Natural killer cell treated with Interleukin-12 subunit alpha and Interleukin-12 subunit beta and Interleukin-15 and Interleukin-18, amount 100 ng/mL, for 72 hours (primary cell): ENCODE data around the gene DLG2. TPM values are rescaled to one million over a fixed set of nuclear protein-coding genes. Genes with fewer than 3 reads are reported as not detected.

Source experiments
- ATAC-seq, 2 donors: fragments of 150-1000 bp; cut with Tn5 transposase in 1 of 2; sonication (Bioruptor Pico), chemical (Tn5 transposase) in 1 of 2; 2 replicates each; pipeline ENCODE4 v1.10.0; 2021
- DNase-seq: peaks from one replicate; pipeline ENCODE4 v3.0.0; 2022; ENCODE audit warnings: low spot score
- H3K27ac Mint-ChIP-seq, 2 donors: 1 replicate in 1 of 2; 2 replicates in 1 of 2; pipeline ENCODE4 v1.8.0; 2022; ENCODE audit warnings: mixed read lengths in 2 of 2, mild to moderate bottlenecking in 1 of 2, moderate library complexity in 1 of 2
- H3K27me3 Mint-ChIP-seq, 2 donors: 1 replicate in 1 of 2; 2 replicates in 1 of 2; pipeline ENCODE4 v1.8.0; 2022; ENCODE audit warnings: mixed read lengths in 2 of 2
- H3K36me3 Mint-ChIP-seq: one replicate; pipeline ENCODE4 v1.8.0; 2022; ENCODE audit warnings: mixed read lengths
- H3K4me1 Mint-ChIP-seq, 2 donors: 1 replicate in 1 of 2; 2 replicates in 1 of 2; pipeline ENCODE4 v1.8.0; 2022; ENCODE audit warnings: low read depth in 2 of 2, mixed read lengths in 2 of 2, mild to moderate bottlenecking in 1 of 2
- H3K4me3 Mint-ChIP-seq: one replicate; pipeline ENCODE4 v1.8.0; 2022; ENCODE audit warnings: mixed read lengths
- H3K9me3 Mint-ChIP-seq: 2 replicates; pipeline ENCODE4 v1.8.0; 2022; ENCODE audit warnings: mixed read lengths
- total RNA-seq, 2 donors: library from RNA; stranded (reverse); gene quantifications; one replicate each; pipeline ENCODE4 v1.2.3, GENCODE V29; 2022

DLG2 gene
- total RNA-seq, 2 donors from 2014 or later: 1.1 to 1.7 TPM

GRCh38 chr11:84564180-84564866, 1062.8 kb downstream of the DLG2 start:
- H3K27ac Mint-ChIP-seq: no peak overlapping the region
- no peak for ATAC-seq
- H3K9me3 Mint-ChIP-seq: no peaks in the 10 kb centered on the region
- no peak overlapping the region for H3K4me3 Mint-ChIP-seq
- no peaks in the 10 kb centered on the region for H3K27me3 Mint-ChIP-seq
- no peaks in the 10 kb centered on the region for H3K4me1 Mint-ChIP-seq
- no peak for DNase-seq
- H3K36me3 Mint-ChIP-seq: no peaks in the 10 kb centered on the region

GRCh38 chr11:84563356-84563755, 1063.8 kb downstream of the DLG2 start:
- Mint-ChIP-seq H3K9me3 (no peaks in the 10 kb centered on the region), H3K27me3 (no peaks in the 10 kb centered on the region), H3K4me3 (no peak overlapping the region), H3K27ac (no peak overlapping the region), H3K36me3 (no peaks in the 10 kb centered on the region), H3K4me1 (no peaks in the 10 kb centered on the region)
- no peak for ATAC-seq
- DNase-seq: no peak

- DNase-seq (no peak), ATAC-seq (no peak)
- H3K9me3 Mint-ChIP-seq: no peaks in the 10 kb centered on the region
- no peaks in the 10 kb centered on the region for H3K27me3 Mint-ChIP-seq
- H3K4me1 Mint-ChIP-seq: no peaks in the 10 kb centered on the region
- no peak overlapping the region for H3K4me3 Mint-ChIP-seq
- no peak overlapping the region for H3K27ac Mint-ChIP-seq
- no peaks in the 10 kb centered on the region for H3K36me3 Mint-ChIP-seq
Observed at GRCh38 chr11:84560206-84560605, 1066.9 kb downstream of the DLG2 start.

- no peaks in the 10 kb centered on the region for H3K4me1 Mint-ChIP-seq
- H3K36me3 Mint-ChIP-seq: no peaks in the 10 kb centered on the region
- no peak overlapping the region for H3K27ac Mint-ChIP-seq
- DNase-seq (no peak), ATAC-seq (no peak)
- H3K27me3 Mint-ChIP-seq: no peaks in the 10 kb centered on the region
- no peaks in the 10 kb centered on the region for H3K9me3 Mint-ChIP-seq
- H3K4me3 Mint-ChIP-seq: no peak overlapping the region
Observed at GRCh38 chr11:84558085-84558905, 1068.8 kb downstream of the DLG2 start.

- H3K27me3 Mint-ChIP-seq: no peaks in the 10 kb centered on the region
- H3K4me3 Mint-ChIP-seq: no peak overlapping the region
- H3K9me3 Mint-ChIP-seq: peaks cover 11% of the 10 kb centered on the region
- H3K4me1 Mint-ChIP-seq: no peaks in the 10 kb centered on the region
- H3K27ac Mint-ChIP-seq: no peak overlapping the region
- no peak for DNase-seq
- no peak for ATAC-seq
- no peaks in the 10 kb centered on the region for H3K36me3 Mint-ChIP-seq
Observed at GRCh38 chr11:84552791-84553190, 1074.4 kb downstream of the DLG2 start.

GRCh38 chr11:84549217-84549616, 1077.9 kb downstream of the DLG2 start:
- Mint-ChIP-seq H3K4me1 (no peaks in the 10 kb centered on the region), H3K27ac (no peak overlapping the region), H3K27me3 (no peaks in the 10 kb centered on the region), H3K9me3 (peaks cover 25% of the 10 kb centered on the region), H3K36me3 (no peaks in the 10 kb centered on the region), H3K4me3 (no peak overlapping the region)
- ATAC-seq (no peak), DNase-seq (no peak)

- Mint-ChIP-seq H3K27ac (no peak overlapping the region), H3K27me3 (no peaks in the 10 kb centered on the region), H3K9me3 (peaks cover 20% of the 10 kb centered on the region), H3K36me3 (no peaks in the 10 kb centered on the region), H3K4me1 (no peaks in the 10 kb centered on the region), H3K4me3 (no peak overlapping the region)
- ATAC-seq: no peak
- DNase-seq: no peak
Observed at GRCh38 chr11:84544566-84544965, 1082.6 kb downstream of the DLG2 start.

GRCh38 chr11:84543367-84544159, 1083.6 kb downstream of the DLG2 start:
- Mint-ChIP-seq H3K4me3 (no peak overlapping the region), H3K27me3 (no peaks in the 10 kb centered on the region), H3K27ac (no peak overlapping the region), H3K4me1 (no peaks in the 10 kb centered on the region), H3K9me3 (peaks cover 20% of the 10 kb centered on the region), H3K36me3 (no peaks in the 10 kb centered on the region)
- ATAC-seq: no peak
- no peak for DNase-seq

- H3K27ac Mint-ChIP-seq: no peak overlapping the region
- DNase-seq (no peak), ATAC-seq (no peak)
- no peaks in the 10 kb centered on the region for H3K36me3 Mint-ChIP-seq
- no peak overlapping the region for H3K4me3 Mint-ChIP-seq
- peaks cover 17% of the 10 kb centered on the region for H3K9me3 Mint-ChIP-seq
- H3K4me1 Mint-ChIP-seq: no peaks in the 10 kb centered on the region
- H3K27me3 Mint-ChIP-seq: no peaks in the 10 kb centered on the region
Observed at GRCh38 chr11:84541731-84542340, 1085.3 kb downstream of the DLG2 start.

GRCh38 chr11:84536456-84536855, 1090.7 kb downstream of the DLG2 start:
- Mint-ChIP-seq H3K27me3 (no peaks in the 10 kb centered on the region), H3K27ac (no peak overlapping the region), H3K36me3 (no peaks in the 10 kb centered on the region), H3K4me1 (no peaks in the 10 kb centered on the region), H3K9me3 (peaks cover 13% of the 10 kb centered on the region), H3K4me3 (no peak overlapping the region)
- no peak for ATAC-seq
- no peak for DNase-seq

GRCh38 chr11:84532364-84532763, 1094.8 kb downstream of the DLG2 start:
- no peaks in the 10 kb centered on the region for H3K36me3 Mint-ChIP-seq
- no peak overlapping the region for H3K27ac Mint-ChIP-seq
- H3K9me3 Mint-ChIP-seq: peaks cover 12% of the 10 kb centered on the region
- DNase-seq (no peak), ATAC-seq (no peak)
- no peak overlapping the region for H3K4me3 Mint-ChIP-seq
- H3K4me1 Mint-ChIP-seq: no peaks in the 10 kb centered on the region
- no peaks in the 10 kb centered on the region for H3K27me3 Mint-ChIP-seq

GRCh38 chr11:84526250-84526649, 1100.9 kb downstream of the DLG2 start:
- Mint-ChIP-seq H3K27ac (no peak overlapping the region), H3K9me3 (peaks cover 7% of the 10 kb centered on the region), H3K27me3 (no peaks in the 10 kb centered on the region), H3K36me3 (no peaks in the 10 kb centered on the region), H3K4me3 (no peak overlapping the region), H3K4me1 (no peaks in the 10 kb centered on the region)
- DNase-seq (no peak), ATAC-seq (no peak)

GRCh38 chr11:84524422-84525051, 1102.6 kb downstream of the DLG2 start:
- no peak for DNase-seq
- H3K27me3 Mint-ChIP-seq: no peaks in the 10 kb centered on the region
- H3K9me3 Mint-ChIP-seq: peaks cover 7% of the 10 kb centered on the region
- ATAC-seq: no peak
- H3K4me3 Mint-ChIP-seq: no peak overlapping the region
- H3K4me1 Mint-ChIP-seq: no peaks in the 10 kb centered on the region
- H3K36me3 Mint-ChIP-seq: no peaks in the 10 kb centered on the region
- no peak overlapping the region for H3K27ac Mint-ChIP-seq
